HG02870 (cell line): ENCODE data around the gene NACAD.

Source experiments
- ATAC-seq: cut with Tn5 transposase; IDR thresholded peaks from one replicate; pipeline ENCODE4 v1.9.1; 2021; ENCODE audit warnings: mild to moderate bottlenecking, moderate library complexity; ENCODE audit not compliant: unreplicated experiment

NACAD gene

DNA sequence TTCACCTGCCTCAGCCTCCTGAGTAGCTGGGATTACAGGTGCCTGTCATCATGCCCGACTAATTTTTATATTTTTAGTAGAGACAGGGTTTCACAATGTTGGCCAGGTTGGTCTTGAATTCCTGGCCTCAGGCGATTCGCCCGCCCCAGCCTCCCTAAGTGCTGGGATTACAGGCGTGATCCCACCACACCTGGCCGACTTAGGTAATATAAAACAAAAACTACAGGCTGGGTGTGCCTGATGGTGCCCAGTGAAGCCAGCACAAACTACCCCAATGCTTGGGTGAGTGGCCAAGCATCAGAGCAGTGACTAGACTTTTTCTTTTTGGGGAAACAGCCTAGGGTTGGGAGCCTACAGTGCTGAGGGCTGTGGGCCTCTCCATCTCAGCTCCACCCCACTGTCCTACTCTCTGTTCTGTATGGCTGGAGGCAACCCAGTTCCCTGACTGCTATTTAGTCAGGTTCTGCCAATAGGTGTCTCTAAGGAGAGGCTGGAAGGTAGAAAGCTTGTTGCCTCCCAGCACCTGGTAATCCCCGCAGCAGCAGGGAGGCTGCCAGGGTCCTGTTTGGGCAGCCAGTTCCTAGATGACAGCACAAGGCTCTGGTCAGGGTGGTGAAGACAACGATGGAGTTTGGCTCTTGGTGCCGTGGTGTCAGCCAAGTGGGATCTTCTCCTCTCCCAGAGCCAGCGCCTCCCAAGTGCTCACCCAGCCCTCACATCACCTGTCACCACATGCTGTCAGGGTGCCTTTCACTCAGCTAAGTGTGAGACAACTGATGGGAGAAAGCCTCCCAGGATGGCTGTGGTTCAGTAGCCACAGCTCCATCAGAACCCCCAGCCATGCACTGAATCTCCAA lies 10.4 kb upstream of the NACAD start:
- no peak for ATAC-seq

DNA sequence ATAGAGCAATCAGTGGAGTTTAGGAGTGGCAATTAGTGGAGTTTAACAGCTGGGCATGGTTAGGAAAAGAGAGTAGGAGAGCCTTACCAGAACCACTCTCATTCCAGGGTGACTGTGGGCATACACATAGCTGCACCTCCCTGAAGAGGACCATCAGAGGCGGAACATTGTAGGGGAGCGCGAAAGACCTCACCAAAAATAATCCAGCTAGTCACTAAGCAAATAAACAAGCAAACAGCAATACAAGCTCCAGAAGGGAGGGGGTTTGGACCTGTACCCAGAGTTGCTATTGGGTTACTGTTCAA lies 4.1 kb upstream of the NACAD start:
- ATAC-seq: no peak

- ATAC-seq: no peak
These were observed 3.5 kb upstream of the NACAD start for GRCh38 chr7:45092100-45092930.

- no peak for ATAC-seq
These were observed 647 bp upstream of the NACAD start for GRCh38 chr7:45089341-45089891.

DNA sequence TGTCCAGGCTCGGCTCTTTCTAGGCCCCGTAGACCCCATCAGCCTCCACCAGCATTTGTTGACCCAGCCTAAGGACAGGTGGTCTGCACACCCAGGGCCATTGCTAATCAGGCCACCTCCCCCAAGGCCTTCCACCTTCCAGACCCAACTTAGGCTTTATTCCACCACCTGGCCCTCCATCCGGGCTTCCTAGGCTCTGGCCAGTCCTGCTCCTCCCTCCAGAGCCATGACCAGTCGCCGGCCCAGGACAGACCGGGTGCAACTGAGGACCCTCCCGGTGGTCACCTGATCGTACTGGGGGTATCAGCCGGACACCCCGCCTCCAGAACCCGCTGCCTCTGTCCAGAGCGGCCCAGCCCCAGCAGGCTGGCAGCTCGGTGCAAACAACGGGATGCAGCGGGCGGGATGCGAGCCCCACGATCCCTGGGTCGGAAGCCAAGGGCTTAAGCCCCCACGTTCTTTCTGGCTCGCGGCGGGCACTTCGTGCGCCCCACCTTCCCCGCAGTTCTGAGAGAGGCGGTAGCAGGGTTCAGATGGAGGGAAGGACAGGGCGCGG lies 545 bp downstream of the NACAD start:
- ATAC-seq: no peak

DNA sequence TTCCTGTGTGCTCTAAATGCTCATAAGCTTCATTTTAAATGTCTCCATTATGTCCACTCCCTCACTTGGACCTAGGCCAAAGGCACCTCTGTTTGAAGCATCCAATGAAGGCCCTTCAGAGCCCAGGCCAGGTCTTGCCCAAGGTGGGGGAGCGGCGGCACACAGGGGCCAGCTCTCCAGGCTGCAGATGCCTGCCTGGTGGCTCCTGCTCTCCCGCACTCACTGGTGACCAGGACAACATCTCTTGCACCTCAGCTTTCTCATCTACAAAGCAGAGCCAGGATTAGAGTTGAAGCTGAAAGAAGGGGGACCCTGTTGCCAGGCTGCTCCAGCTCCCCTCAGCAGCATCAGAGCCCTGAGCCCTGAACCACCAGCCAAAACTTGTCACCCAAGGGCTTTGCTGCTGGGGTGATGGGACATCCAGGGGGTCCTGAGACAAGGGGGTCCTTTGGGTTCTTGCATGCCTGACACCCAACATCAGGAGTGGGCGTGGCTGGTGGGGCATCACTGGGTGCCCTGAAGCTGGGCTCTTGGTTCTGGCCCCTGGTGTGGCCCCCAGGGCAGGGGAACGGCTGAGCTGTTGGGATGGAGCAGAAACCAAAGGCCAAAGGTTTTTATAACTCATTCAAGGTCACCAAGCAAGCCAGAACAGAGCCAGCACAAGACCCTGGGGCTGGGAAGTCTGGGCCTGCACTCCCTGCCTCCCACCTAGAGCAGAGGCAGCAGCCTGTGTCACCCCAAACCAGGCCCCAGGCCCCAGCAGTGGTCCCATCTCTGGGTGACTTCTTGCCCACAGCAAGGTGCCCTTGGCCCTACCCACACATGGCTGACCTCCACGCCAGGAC lies 1.2 kb downstream of the NACAD start:
- no peak for ATAC-seq

DNA sequence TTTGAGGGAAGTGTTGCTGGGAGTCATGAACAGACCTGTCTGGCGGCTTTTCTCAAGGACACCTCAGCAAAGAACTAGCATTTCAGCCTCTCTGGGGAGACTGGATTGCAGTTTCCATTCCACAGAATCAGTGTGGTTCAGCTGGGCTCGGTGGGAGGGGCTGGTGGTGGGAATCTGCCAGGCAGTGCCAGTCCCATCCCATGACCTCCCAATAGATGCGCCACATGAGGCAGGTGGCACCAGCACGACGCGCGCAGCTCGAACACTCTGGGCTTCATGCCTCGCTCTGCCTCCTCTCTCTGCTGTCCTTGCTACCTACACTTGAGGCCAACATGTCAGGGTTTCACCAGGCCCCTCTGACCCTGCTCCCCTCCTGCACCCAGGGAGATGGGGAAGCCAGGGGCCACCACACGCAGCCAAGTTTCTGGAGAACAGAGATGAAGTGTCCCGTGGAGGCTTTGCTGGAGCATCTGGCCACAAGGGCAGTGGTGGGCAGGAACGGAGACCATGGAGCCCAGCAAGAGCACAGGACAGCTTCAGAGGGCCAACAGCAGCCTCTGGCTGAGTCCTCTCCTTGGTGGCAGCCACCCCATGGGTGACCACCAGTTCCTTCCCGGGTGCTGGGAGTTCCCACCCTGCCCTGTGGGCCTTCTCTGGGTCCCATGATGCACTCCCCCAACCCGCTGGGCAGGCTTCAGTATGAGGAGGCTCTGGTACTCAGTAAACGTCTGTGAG lies 2.3 kb downstream of the NACAD start:
- ATAC-seq: no peak

GRCh38 chr7:45085619-45086200 lies 3.1 kb downstream of the NACAD start:
- ATAC-seq: no peak

- no peak for ATAC-seq
These were observed 3.7 kb downstream of the NACAD start for GRCh38 chr7:45084901-45085618.

DNA sequence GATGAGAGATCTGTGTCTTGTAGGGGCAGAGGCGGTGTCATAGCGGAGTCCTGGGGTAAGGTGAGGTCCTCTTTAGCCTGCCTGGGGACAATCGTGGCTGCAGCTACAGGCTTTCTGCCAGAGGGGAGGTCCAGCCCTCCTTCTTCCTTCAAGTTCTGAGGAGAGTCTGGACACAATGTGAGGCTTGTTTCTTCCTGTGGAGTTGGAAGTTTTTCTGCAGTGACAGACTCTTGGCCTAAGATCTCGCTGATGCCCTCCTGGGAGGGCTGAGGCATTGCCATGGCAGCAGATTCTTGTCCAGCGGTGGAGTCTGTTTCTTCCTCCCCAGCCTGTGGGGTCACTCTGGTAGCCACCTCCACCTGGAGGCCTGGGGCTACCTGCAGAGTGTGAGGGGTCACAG lies 4.4 kb downstream of the NACAD start:
- no peak for ATAC-seq

DNA sequence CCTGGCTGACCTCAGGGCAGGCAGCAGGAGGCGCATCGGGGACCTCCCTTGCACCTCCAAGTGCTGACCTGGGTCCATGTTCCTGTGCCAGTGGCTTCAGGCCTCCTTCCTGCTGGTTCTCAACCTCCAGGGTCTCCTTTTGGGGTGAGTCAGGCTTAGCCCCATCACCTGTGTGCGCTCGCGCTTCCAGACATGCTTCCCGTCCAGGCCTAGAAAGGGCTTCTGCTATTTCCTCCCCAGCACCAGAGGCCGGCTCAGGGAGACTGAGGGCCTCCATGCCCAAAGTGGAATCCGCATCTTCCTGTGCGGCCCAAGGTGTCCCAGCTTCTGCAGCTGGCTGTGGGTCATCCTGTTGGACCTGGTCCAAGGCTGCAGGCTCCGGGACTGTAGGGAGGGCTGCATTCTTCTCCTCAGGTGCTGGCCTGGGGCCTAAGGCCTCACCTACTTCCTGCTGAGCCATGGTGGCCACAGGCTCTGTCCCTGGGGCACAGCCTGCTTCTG lies 5.9 kb downstream of the NACAD start:
- no peak for ATAC-seq

DNA sequence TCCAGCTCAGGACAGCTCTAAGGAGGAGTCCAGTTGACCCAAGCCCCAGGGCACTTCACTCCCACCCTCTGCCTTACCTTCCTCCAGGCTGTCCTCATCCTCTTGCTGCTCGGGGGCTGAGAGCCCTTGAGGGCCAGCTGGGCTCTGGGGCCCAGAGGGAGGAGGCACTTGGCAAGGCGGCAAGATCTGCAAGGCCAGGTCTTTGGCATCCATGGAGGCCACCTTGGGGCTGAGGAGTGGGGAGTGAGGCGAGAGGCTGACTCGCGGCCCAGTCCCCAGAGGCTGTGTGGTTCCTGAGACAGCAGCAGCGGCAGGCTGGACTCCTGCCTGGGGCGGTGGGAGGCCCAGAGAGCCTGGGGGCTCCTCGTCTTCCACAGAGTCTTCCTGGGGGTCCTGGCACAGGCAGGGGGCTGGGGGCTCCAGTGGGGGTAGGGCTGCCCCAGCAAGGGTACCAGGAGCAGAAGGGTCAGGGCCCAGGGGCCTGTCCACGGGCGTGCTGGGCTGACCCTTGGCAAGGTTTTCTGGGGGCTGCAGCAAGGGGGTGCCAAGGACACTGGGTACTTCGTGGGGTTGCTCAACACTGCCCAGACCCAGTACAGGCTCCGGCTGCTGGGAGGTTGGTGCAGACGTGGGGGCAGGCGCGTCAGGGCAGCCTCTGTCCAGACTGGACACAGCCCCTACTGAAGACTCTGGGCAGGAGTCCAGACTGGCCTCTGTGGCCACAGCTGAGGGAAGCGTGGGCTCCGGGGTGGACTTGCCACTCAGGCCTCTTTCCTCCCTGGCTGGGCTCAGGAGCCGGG lies 6.5 kb downstream of the NACAD start:
- ATAC-seq: no peak

DNA sequence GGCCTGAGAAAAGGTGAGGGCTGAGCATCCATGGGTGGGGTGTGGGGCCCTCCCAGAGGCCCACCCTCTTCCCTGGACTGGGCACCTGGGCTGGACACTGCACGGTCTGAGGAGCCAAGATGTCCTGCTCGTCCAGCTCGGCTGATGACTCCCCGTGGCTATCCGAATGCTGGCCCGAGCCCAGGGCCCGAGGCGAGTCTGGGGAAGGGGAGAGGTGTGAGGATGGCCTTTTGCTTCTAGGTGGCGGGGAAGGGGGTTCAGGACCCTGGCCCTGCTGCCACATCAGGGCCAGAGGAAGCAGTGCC lies 7.1 kb downstream of the NACAD start:
- ATAC-seq: no peak

DNA sequence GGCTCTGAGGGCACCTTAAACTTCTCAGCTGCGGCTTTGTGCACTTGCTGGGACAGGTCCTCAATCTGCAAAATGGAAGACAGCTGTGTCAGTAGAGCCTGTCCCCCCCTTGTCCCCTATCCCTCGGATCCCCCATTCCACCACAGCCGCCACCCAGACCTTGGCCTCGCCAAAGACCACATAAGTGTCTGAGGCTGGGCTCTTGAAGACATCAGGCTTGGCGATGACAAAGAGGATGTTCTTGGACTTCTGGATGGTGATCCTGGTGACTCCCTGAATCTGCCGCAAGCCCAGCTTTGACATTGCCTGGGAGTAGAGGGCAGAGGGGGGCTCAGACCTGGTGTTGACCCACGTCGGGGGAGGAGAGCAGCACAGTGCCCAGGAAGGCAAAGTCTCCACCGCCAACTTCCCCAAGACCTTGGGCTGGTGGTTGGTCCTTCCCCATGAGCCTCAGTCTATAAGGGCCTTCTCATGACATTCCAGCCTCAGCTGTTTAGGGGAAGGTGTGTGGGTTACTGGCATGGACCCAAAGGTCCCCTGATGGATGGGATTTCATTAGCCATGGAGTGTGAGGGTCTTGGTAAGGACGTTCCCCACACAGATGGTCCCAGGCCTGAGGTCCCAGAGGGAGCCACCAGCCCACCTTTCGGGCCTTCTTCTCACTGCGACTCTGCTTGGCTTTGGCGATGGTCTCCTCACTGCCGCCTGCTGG lies 7.7 kb downstream of the NACAD start:
- ATAC-seq: no peak

DNA sequence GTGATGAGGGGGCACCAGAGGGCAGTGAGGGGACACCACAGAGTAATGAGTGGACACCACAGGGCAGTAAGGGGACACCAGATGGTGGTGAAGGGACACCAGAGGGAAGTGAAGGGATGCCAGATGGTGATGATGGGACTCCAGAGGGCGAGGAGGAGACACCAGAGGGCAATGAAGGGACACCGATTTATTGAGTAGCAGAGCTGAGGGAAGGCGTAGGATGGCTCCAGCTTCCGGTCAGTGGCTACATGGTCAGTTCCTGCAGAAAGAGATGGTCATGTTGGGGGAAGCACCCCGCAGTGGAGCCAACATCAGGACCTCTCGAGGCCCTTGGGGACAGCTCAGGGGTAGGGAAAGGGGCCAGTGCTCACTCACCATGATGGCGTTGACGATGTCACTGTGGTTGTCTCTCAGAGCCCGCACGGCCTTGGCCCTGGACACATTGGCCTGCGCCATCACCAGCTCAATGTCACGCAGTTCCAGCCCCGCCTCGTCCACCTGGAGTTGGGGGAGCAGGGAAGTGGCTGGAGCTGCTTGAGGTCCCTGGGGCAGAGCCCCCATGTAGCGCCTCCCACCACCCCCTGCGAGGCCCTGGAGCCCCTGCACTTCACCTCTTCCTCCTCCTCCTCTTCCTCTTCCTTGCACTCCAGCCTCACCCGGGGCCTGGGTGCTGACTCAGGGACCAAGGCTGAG lies 8.4 kb downstream of the NACAD start:
- no peak for ATAC-seq

GRCh38 chr7:45078125-45078681 lies 10.6 kb downstream of the NACAD start:
- ATAC-seq: no peak

DNA sequence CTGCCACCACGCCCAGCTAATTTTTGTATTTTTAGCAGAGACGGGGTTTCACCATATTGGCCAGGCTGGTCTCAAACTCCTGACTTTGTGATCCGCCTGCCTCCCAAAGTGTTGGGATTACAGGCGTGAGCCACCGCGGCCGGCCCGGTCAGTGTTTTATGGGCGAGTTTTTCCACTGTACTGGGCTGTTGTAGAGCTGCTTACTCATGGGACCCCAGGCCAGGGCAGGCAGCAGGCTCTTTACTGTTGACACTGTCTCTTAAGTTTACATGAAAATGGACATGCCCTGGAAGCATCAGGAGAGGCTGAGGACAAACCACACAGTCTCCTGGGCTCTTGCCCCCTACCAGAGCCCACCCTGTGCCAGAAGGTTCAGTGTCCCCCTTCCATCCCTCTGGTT lies 11.2 kb downstream of the NACAD start:
- ATAC-seq: no peak
